ENCODE data around the gene AK9. TPM values are rescaled to one million over a fixed set of nuclear protein-coding genes. Genes with fewer than 3 reads are reported as not detected.

Gene AK9
- total and polyA plus RNA-seq, 10 of the 15 experiments (the other 5 are each of a cell fraction or from before 2014, with no cell fraction given), result 2.1 to 7.4 (median 4.2) TPM

DNA sequence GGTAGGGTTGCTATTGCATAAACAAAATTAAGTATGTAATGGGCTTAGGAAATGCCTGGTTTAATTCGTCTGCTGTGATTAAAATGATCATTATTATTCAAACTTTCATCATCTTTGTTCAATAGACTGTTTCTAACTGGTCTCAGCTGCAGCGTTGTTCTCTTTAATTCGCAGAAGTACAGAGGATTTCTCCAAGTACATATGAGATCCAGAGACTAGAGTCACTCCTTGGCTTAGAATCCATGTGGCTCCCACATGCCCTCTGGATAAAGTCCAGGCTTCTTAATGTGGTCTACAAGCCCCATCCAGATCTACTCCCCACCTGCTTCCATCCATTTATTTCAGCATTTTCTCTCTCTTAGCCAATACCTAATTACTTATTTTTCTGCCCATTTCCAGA is 206.9 kb downstream of the AK9 start:
- no peak overlapping the region for H2AFZ ChIP-seq (ENCODE audit: control insufficient read depth, low read depth, low read length)
- ATAC-seq, result no peak
- POLR2A ChIA-PET, result interaction anchor here (9.3 kb wide), 1 partner anchor 24 kb away, joined by 132 read pairs; the partner anchor contains the start of gene MICAL1
- 73% methylated on average over 3 of the region's 3 CpGs for WGBS (ENCODE audit: insufficient coverage, insufficient replicate concordance, low lambda C conversion rate, missing lambda C conversion rate)
- intact Hi-C loops (cut with micrococcal nuclease; ENCODE audit: unreplicated experiment) (no loop called here), in situ Hi-C loops (cut with MboI) (no loop called here)
- no peak for DNase-seq (ENCODE audit: low read depth, low spot score)
- FAIRE-seq, result no peak
- RAD21 ChIA-PET (ENCODE audit: unreplicated experiment), result interaction anchor here (2.1 kb wide), 1 partner anchor 101 kb away, joined by 8 read pairs; the partner anchor contains the start of gene CD164
- no TSS peak for BruUV-seq (replicated peaks)
- H3K79me2 ChIP-seq (ENCODE audit: control insufficient read depth, insufficient read depth, low read length), result peaks cover 33% of the 10 kb centered on the region
- TF ChIP-seq IKZF2 (IDR thresholded peaks at IDR 0.05), result no peak
- no peaks in the 10 kb centered on the region; the same call in 1 of the 2 replicates for H3K4me1 ChIP-seq (ENCODE audit: control insufficient read depth, insufficient read depth, low read length)
- no peak overlapping the region; the same call in 1 of the 2 replicates for H3K4me2 ChIP-seq (ENCODE audit: control insufficient read depth, insufficient read depth)
- SMC1A ChIA-PET (ENCODE audit: uncharacterized antibody, unreplicated experiment), result interaction anchor here (0.6 to 1.6 kb wide), 2 partner anchors 7 to 1473 kb away, joined by 3 read pairs; no protein-coding TSS in a partner anchor
- no peak overlapping the region for H3K27ac ChIP-seq (ENCODE audit: control insufficient read depth, insufficient read depth)
- CTCF ChIA-PET, result interaction anchor here (1.3 kb wide), 1 partner anchor 12 kb away, joined by 3 read pairs; no protein-coding TSS in a partner anchor
- no peaks in the 10 kb centered on the region for H3K9me3 ChIP-seq (replicated peaks; ENCODE audit: control insufficient read depth, insufficient read depth, low read length)
- H3K4me3 ChIP-seq, result no peak overlapping the region
- no peak overlapping the region for H3K9ac ChIP-seq (ENCODE audit: control insufficient read depth, insufficient read depth, low read length)
- no peaks in the 10 kb centered on the region for H3K27me3 ChIP-seq (replicated peaks in 1 of 2; ENCODE audit: control insufficient read depth in 2 of 2, insufficient read depth in 2 of 2, low read length in 1 of 2)
- H4K20me1 ChIP-seq (ENCODE audit: control insufficient read depth, insufficient read depth), result no peaks in the 10 kb centered on the region
- H3K36me3 ChIP-seq (ENCODE audit: control insufficient read depth in 2 of 2, insufficient read depth in 2 of 2, low read length in 1 of 2), result peaks cover 0 to 18% of the 10 kb centered on the region in 2 experiments; a peak in 2 of 4 replicates

DNA sequence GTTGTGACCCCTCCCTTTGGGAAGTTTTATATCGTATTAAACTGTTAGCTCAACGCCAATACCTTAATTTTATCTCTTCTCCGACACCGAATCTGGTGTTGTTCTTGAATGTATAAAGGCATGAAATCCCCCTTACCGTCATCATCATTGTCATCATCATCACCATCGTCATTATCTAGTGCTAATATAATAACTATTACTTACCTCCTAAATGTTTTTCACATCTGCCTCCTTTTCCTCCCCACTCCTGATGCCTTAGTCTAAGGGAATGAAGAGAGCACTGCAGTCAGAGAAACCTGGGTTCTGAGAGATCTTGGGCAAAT is 207.3 kb downstream of the AK9 start:
- ChIA-PET CTCF (interaction anchor here (1.2 to 3.0 kb wide), 2 partner anchors 20 to 100 kb away, joined by 3 to 17 read pairs; partner anchors contain the start of gene CD164), POLR2A (interaction anchor here (9.3 kb wide), 1 partner anchor 24 kb away, joined by 132 read pairs; the partner anchor contains the start of gene MICAL1), SMC1A (ENCODE audit: uncharacterized antibody, unreplicated experiment) (interaction anchor here (1.5 to 9.4 kb wide), 2 partner anchors 20 to 27 kb away, joined by 7 to 148 read pairs; partner anchors contain the start of gene MICAL1), RAD21 (ENCODE audit: unreplicated experiment) (interaction anchor here (2.1 kb wide), 1 partner anchor 101 kb away, joined by 8 read pairs; the partner anchor contains the start of gene CD164)
- no peaks in the 10 kb centered on the region for H4K20me1 ChIP-seq (ENCODE audit: control insufficient read depth, insufficient read depth)
- H2AFZ ChIP-seq (ENCODE audit: control insufficient read depth, low read depth, low read length), result peak overlapping the region; percentile 81
- no peaks in the 10 kb centered on the region for H3K27me3 ChIP-seq (replicated peaks in 1 of 2; ENCODE audit: control insufficient read depth in 2 of 2, insufficient read depth in 2 of 2, low read length in 1 of 2)
- peaks cover 37% of the 10 kb centered on the region for H3K79me2 ChIP-seq (ENCODE audit: control insufficient read depth, insufficient read depth, low read length)
- in situ Hi-C loops (cut with MboI) (no loop called here), intact Hi-C loops (cut with micrococcal nuclease; ENCODE audit: unreplicated experiment) (loop anchor here (1.0 kb wide), 1 partner anchor 28 kb away; the partner anchor contains the start of gene MICAL1)
- no peak overlapping the region for H3K9ac ChIP-seq (ENCODE audit: control insufficient read depth, insufficient read depth, low read length)
- 2% methylated on average over 6 of the region's 6 CpGs for WGBS (ENCODE audit: insufficient coverage, insufficient replicate concordance, low lambda C conversion rate, missing lambda C conversion rate)
- no peak for ATAC-seq
- H3K4me2 ChIP-seq (ENCODE audit: control insufficient read depth, insufficient read depth), result peak overlapping the region; percentile 80
- H3K27ac ChIP-seq (ENCODE audit: control insufficient read depth, insufficient read depth), result no peak overlapping the region
- FAIRE-seq, result peak; percentile 54
- H3K4me1 ChIP-seq (ENCODE audit: control insufficient read depth, insufficient read depth, low read length), result no peaks in the 10 kb centered on the region; the same call in 1 of the 2 replicates
- no peak for DNase-seq (ENCODE audit: low read depth, low spot score)
- H3K36me3 ChIP-seq (ENCODE audit: control insufficient read depth in 2 of 2, insufficient read depth in 2 of 2, low read length in 1 of 2), result peaks cover 0 to 18% of the 10 kb centered on the region in 2 experiments; a peak in 2 of 4 replicates
- H3K4me3 ChIP-seq, result no peak overlapping the region
- no TSS peak for BruUV-seq (replicated peaks)
- TF ChIP-seq CREB1 (IDR thresholded peaks at IDR 0.05; ENCODE audit: low read depth), result 0 out of 2 replicates have a peak, but pooled peaks have one; percentile 30
- TF ChIP-seq NR2C2 (IDR thresholded peaks at IDR 0.05; ENCODE audit: borderline replicate concordance, control insufficient read depth, insufficient read length, low read depth), result no peak
- no peak for TF ChIP-seq MYB (IDR thresholded peaks at IDR 0.05; ENCODE audit: borderline replicate concordance, low read depth, low read length)
- peak; percentile 34; the same call in 1 of the 2 replicates for TF ChIP-seq NBN (IDR thresholded peaks at IDR 0.05)
- TF ChIP-seq KDM1A (IDR thresholded peaks at IDR 0.05; ENCODE audit: borderline replicate concordance), result no peak
- TF ChIP-seq, protein P1, sequence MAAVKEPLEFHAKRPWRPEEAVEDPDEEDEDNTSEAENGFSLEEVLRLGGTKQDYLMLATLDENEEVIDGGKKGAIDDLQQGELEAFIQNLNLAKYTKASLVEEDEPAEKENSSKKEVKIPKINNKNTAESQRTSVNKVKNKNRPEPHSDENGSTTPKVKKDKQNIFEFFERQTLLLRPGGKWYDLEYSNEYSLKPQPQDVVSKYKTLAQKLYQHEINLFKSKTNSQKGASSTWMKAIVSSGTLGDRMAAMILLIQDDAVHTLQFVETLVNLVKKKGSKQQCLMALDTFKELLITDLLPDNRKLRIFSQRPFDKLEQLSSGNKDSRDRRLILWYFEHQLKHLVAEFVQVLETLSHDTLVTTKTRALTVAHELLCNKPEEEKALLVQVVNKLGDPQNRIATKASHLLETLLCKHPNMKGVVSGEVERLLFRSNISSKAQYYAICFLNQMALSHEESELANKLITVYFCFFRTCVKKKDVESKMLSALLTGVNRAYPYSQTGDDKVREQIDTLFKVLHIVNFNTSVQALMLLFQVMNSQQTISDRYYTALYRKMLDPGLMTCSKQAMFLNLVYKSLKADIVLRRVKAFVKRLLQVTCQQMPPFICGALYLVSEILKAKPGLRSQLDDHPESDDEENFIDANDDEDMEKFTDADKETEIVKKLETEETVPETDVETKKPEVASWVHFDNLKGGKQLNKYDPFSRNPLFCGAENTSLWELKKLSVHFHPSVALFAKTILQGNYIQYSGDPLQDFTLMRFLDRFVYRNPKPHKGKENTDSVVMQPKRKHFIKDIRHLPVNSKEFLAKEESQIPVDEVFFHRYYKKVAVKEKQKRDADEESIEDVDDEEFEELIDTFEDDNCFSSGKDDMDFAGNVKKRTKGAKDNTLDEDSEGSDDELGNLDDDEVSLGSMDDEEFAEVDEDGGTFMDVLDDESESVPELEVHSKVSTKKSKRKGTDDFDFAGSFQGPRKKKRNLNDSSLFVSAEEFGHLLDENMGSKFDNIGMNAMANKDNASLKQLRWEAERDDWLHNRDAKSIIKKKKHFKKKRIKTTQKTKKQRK (IDR thresholded peaks at IDR 0.05; ENCODE audit: low read depth, low read length), result no peak
- no peak for TF ChIP-seq EGR1 (IDR thresholded peaks at IDR 0.05; ENCODE audit: borderline replicate concordance in 1 of 2, low read depth in 2 of 2, low read length in 2 of 2)
- TF ChIP-seq ZNF384 (IDR thresholded peaks at IDR 0.05; ENCODE audit: borderline replicate concordance, low read depth, low read length), result no peak
- H3K9me3 ChIP-seq (replicated peaks; ENCODE audit: control insufficient read depth, insufficient read depth, low read length), result no peaks in the 10 kb centered on the region

Data from GM12878 (cell line).